Body of pancreas (tissue), 4 donors: ENCODE measurements around the gene SLC24A5.

Experiments
- CTCF ChIP-seq, 7 experiments: fragments of 450-650 bp in 4 of 7; fragments of 200-600 bp in 3 of 7; sonication (generic) in 3 of 7; IDR thresholded peaks; one replicate each; pipeline ENCODE4 v1.5.1; 2016 to 2019; ENCODE audit warnings: antibody characterized with exemption in 7 of 7
- POLR2A ChIP-seq, 3 donors: fragments of 450-650 bp; IDR thresholded peaks; one replicate each; pipeline ENCODE4 v1.6.1; 2016; ENCODE audit warnings: antibody characterized with exemption in 3 of 3, mild to moderate bottlenecking in 2 of 3

DNA sequence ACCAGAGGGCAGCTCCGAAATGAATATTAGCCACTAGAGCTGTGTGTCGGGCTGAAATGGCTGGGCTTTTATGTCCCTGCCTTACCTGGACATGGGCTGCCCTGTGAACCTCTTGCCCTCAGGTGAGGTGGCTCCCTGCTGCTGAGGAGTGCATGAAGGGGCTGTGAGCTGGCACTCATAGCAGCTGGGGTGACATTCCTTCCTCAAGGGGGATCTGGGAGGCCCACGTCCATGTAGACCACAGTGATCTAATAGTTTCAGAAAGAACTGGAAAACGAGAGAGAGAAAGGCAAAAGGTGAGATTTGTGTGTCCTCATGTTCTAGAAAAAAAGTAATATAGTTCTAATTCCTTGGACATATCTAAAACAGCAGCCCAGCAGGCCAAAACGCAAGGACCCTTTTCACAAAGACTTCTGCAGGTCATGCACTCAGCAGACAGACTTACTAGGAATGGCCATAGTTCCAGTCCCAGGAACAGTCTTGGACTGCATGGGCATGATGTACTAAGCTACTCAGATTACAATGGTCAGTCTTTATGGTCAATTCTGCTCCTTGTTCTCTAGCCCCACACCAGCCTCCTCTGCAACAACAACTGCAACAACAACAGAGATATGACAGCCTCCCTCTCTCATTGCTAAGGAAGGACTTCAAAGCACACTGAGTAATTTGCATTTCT lies 10.8 kb upstream of the SLC24A5 start:
- TF ChIP-seq CTCF (IDR thresholded peaks at IDR 0.05) (no peak), POLR2A (IDR thresholded peaks at IDR 0.05) (no peak)
